Muscle of back (tissue), 13 donors: ENCODE measurements around the gene COLGALT1. TPM values are rescaled to one million over a fixed set of nuclear protein-coding genes. Genes with fewer than 3 reads are reported as not detected.
"Not testable (repeated sequence)": the region's sequence is repeated elsewhere in the genome, so short reads cannot be mapped to it uniquely, and the experiment has no call there.

Experiments used
- DNase-seq, 3 donors: peaks; one replicate each; pipeline versions ENCODE4 v3.0.0 to v3.0.0-alpha.2; 2013
- long read RNA-seq, 9 donors: transcript quantifications; one replicate each; lab custom pipeline, GENCODE V29; 2026
- polyA plus RNA-seq, 10 donors: library from polyadenylated mRNA; unstranded; fragments of 120-200 nt; gene quantifications; one replicate each; pipeline ENCODE4 v1.2.1, GENCODE V29; 2013; ENCODE audit not compliant: insufficient read length in 10 of 10

The COLGALT1 gene
- 10 to 100 TPM; 62.1 to 87.0 (median 68.6) TPM for polyA plus RNA-seq
- long read RNA-seq, donor 1, transcript COLGALT1-201 (12 exons, 3,704 nt), result major isoform, 6 of 9 reads
- long read RNA-seq, donor 1, partial matches to known transcripts, result 0 of 9 reads
- long read RNA-seq, donor 1, other reads (novel, unspliced or antisense), result 0 of 9 reads
- long read RNA-seq, donor 2, transcript COLGALT1-201 (12 exons, 3,704 nt), result major isoform, 7 of 10 reads
- long read RNA-seq, donor 2, partial matches to known transcripts, result 0 of 10 reads
- long read RNA-seq, donor 2, other reads (novel, unspliced or antisense), result 0 of 10 reads
- long read RNA-seq, donor 3, result 0 reads
- long read RNA-seq, donor 4, transcript COLGALT1-201 (12 exons, 3,704 nt), result major isoform, 6 of 7 reads
- long read RNA-seq, donor 4, partial matches to known transcripts, result 0 of 7 reads
- long read RNA-seq, donor 4, other reads (novel, unspliced or antisense), result 0 of 7 reads
- long read RNA-seq, donor 5, transcript COLGALT1-202 (2 exons, 2,941 nt), result minor isoform, 8 of 17 reads
- long read RNA-seq, donor 5, transcript COLGALT1-201 (12 exons, 3,704 nt), result major isoform, 9 of 17 reads
- long read RNA-seq, donor 5, partial matches to known transcripts, result 0 of 17 reads
- long read RNA-seq, donor 5, other reads (novel, unspliced or antisense), result 0 of 17 reads
- long read RNA-seq, donor 6, transcript COLGALT1-201 (12 exons, 3,704 nt), result major isoform, 12 of 14 reads
- long read RNA-seq, donor 6, partial matches to known transcripts, result 0 of 14 reads
- long read RNA-seq, donor 6, other reads (novel, unspliced or antisense), result 0 of 14 reads
- long read RNA-seq, donor 7, transcript COLGALT1-201 (12 exons, 3,704 nt), result major isoform, 10 of 12 reads
- long read RNA-seq, donor 7, partial matches to known transcripts, result 0 of 12 reads
- long read RNA-seq, donor 7, other reads (novel, unspliced or antisense), result 0 of 12 reads
- long read RNA-seq, donor 8, transcript COLGALT1-201 (12 exons, 3,704 nt), result major isoform, 12 of 13 reads
- long read RNA-seq, donor 8, partial matches to known transcripts, result 0 of 13 reads
- long read RNA-seq, donor 8, other reads (novel, unspliced or antisense), result 0 of 13 reads
- long read RNA-seq, donor 9, partial matches to known transcripts, result 0 of 3 reads
- long read RNA-seq, donor 9, other reads (novel, unspliced or antisense), result 0 of 3 reads

DNA sequence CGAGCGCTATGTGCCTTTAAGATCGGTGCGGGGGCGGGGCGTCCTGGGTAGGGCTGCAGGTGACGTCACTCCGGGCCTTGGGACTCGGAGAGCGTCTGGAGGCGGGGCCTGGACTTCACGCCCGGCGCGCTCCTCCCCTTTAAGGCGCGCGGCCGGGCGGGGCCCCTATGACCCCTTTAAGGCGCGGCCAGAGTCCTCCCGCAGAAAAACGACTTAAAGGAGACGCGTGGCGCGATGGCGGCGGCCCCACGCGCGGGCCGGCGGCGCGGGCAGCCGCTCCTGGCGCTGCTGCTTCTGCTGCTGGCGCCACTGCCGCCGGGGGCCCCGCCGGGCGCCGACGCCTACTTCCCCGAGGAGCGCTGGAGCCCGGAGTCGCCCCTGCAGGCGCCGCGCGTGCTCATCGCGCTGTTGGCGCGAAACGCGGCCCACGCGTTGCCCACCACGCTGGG, at the start of gene COLGALT1:
Gene COLGALT1, plus strand, starts transcription at position 170 of the 449 bp plus-strand sequence. Its CDS starts 65 bp downstream, at position 235.
- DNase-seq, result peak; percentile 96 to 98 (median 98)

DNA sequence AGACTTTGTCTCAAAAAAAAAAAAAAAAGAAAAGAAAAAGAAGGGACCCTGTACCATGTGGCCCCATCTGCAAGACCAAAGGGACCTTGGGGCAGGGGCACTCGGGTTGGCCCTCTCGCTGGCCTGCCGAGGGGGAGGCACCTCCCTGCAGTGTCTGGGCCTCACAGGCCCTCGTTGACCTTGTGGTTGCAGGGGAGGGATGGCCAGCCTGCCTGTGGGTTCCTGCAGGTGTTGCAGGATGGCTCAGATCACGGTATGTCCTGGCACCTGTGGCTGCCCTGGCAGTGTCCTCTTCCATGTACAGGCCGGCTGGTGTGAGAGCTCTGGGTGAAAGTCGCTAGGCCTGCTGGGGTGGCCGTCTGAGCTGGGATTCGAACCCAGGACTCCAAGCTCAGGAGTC, 48.7 kb upstream of the COLGALT1 start:
- no peak for DNase-seq

DNA sequence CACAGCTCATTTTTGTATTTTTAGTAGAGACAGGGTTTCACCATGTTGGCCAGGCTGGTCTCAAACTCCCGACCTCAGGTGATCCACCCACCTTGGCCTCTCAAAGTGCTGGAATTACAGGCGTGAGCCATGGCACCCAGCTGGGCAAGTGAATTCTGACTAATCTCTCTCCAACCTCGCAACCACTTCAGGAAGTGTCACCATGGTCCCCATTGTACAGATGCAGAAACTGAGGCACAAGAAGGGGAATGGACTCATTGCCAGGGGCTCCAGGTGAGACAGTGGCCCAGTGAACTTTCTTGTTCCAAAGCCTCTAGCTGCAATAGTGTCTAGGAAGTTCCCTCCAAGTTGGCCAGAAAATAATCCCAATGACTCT, 46.9 kb upstream of the COLGALT1 start:
- not testable (repeated sequence) for DNase-seq

DNA sequence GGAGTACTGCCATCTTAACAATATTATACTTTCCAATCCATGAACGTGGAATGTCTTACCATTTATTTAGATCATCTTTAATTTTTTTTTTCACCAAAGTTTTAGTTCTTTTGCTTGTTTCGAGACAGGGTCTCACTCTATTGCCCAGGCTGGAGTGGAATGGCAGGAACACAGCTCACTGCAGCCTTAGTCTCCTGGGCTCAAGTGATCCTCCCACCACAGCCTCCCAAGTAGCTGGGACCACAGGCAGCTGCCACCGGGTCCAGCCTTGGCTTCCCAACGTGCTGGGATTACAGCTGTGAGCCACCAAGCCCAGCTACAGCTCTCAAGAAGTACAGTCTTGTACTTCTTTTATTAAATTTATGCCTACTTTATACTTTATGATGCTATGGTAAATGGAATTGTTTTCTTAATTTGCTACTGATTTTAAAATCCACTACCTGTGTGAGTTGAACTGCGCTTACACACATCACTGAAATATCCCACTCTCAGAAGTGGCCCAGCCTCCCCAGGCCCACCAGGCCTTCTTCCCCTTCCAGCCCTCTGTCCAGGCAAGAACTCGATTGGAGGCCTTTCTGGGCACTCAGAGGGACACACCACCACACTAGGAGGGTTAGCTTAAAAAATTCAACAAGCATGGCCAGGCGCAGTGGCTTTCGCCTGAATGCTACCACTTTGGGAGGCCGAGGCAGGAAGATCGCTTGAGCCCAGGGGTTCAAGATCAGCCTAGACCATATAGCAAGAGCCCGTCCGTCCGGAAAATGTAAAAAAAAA, 45.0 kb upstream of the COLGALT1 start:
- peak in 1 of 3 donors; percentile 53 for DNase-seq

DNA sequence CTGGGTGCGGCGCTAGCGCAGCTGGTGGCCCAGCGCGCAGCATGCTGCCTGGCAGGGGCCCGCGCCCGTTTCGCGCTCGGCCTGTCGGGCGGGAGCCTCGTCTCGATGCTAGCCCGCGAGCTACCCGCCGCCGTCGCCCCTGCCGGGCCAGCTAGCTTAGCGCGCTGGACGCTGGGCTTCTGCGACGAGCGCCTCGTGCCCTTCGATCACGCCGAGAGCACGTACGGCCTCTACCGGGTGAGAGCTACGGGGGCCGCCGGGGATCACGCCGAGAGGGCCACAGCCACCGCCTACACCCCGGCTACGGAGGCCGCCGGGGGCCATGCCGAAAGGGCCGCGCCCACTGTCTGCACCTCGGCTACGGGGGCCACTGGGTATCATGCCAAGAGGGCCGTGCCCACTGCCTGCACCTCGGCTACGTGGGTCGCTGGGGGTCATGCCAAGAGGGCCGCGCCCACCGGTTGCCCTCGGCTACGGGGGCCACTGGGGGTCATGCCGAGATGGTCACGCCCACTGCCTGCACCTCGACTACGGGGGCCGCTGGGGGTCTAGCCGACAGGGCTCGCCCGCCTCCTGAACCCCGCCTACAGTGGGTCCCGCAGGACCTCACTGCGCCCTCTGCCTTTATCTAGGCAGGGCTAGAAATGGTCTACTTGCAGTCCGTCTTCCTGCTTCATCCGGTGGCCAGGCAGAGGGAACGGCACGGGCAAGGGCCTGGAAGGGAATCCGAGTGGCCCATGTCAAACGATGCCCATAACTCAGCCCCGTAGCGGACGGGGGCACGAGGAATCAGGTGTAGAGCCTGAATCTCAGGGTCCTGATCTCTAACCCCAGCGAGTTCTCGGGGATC, 43.5 kb upstream of the COLGALT1 start:
- DNase-seq, result peak; percentile 82 to 96 (median 87)

DNA sequence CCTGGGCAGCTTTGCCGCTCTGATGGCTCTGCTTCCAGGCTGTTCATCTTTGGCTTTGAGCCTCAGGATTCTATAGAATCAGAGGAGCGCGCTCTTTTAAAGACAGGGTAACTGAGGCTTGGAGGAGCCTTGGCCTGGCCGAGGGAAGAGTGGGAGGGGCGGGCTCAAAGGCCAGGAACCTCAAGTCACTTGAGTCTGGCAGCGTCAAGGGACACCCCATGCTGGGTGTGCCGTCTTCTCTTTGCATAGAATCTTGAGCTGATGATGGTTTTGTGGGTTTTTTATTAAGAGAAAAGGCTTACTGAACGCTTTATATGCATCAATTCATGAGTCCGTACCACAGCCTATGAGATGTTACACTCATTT, 42.9 kb upstream of the COLGALT1 start:
- DNase-seq, result no peak

DNA sequence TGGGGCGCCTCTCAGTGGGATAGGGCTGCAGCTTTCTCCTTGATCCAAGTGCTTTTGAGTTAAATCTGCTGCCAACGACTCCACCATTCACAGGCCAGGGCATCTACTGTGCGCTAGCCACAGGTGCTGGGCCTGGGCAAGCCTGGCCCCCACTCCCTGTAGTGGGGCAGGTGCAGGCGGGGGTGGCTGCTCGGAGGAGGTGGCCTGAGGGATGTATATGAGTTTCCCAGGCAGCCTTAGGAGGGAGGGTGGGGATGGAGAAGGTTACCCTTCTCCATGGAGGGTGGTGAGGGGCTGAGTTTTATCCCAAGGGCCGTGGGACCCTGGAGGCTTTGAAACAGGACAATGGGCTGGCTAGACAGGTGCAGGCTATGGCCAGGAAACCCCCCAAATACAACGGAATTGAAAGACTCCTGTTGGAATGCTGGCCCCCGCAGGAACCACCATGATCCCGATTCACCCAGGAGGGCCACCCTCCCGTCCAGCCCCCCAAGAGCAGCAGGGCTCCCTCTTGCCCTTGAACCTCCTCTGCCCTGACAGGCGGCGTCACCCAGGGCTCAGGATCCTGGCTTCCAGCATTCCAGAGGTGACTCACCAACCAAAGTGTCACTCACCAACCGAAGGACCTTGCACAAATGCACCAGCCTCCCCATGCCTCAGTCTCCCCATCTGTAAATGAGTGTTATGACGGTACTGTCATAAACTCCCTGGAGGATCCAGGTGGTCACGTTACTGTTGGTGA, 39.9 kb upstream of the COLGALT1 start:
- no peak for DNase-seq

DNA sequence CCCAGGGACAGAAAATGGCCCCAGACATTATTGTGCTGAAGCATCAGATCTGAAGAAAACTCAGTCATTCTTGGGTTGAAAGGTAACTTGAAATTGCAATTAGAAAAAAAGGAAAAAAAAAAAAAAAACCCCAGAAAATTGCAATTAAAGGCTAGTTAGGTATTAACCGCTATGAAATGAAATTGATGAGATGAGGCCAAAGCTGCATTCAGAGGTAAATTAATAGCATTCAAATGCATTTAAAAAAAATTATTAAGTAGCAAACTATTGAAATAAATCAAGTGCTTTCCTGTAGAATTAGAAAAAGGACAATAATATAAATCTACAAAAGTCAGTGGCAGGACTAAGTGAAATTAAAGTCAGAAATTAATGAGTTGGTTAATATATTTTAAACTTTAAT, 37.6 kb upstream of the COLGALT1 start:
- DNase-seq, result no peak

DNA sequence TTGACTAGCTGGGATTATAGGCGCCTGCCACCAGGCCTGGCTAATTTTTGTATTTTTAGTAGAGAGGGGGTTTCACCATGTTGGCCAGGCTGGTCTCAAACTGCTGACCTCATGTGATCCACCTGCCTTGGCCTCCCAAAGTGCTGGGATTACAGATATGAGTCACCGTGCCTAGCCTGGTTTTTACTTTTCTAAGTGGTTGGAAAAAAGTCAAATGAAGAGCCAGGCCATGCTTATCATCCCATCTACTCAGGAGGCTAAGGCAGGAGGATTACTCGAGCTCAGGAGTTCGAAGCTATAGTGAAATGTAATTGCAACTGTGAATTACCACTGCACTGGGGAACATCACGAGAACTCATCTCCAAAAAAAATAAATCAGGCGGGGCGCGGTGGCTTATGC, 36.8 kb upstream of the COLGALT1 start:
- DNase-seq, result not testable (repeated sequence)

DNA sequence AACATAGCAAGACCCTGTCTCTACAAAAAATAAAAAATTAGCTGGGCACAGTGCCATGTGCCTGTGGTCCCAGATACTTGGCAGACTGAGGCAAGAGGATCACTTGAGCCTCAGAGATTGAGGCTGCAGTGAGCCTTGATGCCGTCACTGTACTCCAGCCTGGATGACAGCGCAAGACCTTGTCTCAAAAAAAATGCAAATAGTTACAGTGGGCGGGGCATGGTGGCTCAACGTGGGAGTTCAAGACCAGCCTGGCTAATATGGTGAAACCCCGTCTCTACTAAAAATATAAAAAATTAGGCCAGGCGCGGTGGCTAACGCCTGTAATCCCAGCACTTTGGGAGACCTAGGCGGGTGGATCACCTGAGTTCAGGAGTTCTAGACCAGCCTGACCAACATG, 35.5 kb upstream of the COLGALT1 start:
- no peak for DNase-seq

DNA sequence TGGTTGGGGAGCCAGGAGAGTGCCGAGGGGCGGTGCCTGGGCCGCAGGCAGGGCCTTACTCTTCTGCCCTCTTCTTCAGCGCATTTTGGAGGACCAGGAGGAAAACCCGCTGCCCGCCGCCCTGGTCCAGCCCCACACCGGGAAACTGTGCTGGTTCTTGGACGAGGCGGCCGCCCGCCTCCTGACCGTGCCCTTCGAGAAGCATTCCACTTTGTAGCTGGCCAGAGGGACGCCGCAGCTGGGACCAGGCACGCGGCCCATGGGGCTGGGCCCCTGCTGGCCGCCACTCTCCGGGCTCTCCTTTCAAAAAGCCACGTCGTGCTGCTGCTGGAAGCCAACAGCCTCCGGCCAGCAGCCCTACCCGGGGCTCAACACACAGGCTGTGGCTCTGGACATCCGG, 34.6 kb upstream of the COLGALT1 start:
- no peak for DNase-seq

DNA sequence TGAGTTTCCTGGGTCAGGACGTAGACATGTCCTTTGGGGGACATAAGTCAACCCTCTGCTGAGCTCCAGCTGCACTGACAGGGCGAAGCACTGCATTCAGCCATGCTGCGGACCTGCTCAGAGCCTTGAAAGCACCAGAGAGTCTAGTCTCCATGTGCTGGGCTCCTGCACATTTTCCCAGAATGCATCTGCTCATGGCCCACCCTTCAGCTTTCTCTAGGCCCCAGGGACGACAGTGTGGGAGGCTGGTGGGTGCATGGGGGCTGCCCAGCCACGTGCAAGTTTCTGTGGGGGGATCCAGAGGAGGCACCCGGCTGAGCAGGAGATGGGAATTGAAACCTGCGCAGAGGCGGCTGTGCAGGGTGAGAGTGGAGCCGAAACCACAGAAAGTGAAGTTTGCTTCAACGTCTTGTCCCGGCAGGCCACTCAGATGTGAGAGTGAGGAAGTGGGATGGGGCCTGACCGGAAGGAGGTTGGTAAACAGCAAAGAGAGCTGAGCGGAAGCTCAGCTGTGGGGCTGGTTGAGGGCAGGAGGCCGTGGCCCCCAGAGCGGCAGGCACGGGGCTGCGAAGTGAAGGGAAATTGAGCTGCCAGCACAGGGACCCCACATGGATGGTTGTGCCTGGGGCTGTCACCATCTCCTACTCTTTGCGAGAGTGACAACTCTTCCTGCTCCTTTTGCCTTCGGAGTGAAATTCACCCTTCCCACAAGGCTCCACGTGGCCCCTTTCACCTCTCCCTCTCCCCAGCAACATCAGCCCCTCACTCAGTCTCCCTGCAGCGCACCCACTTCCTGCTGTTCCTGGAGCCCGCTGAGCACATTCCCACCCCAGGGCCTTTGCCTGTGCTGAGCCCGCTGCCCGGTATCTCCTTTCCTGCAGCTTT, 32.2 kb upstream of the COLGALT1 start:
- DNase-seq, result peak in 1 of 3 donors; percentile 63

DNA sequence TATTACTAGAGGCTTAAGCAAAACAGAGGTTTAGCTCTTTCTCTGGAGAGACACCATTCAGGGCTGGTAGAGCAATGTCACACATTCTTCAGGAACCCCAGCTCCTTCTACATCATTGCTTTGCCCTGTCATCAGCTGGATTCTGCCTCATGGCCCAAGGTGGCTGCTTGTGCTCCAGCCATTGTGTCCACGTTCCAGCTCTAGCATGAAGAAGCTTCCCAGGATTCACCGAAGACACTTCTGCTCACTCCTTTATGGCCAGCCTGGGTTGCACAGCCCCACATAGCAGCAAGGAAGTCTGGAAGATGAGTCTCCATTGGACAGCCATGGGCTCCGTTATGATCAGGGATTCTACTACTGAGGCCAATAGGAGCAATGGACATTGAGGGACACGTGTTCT, 30.8 kb upstream of the COLGALT1 start:
- no peak for DNase-seq

DNA sequence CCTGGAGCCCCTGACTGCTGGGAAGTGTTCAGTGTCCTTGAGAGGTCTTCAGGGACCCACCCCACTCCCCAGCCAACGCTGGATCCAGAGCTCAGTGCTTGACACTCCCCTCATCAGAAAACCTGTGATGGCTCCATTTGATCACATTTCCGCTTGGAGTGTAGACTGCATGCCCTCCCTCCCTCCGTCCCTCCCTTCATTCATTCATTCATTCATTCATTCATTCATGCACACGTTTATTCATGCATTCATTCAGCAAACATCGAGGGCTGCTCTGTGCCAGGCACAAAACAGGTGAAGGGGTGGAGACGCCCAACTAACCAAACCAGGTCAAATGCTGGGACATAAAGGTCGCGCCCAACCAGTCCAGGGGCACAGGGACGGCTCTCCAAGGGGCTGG, 30.3 kb upstream of the COLGALT1 start:
- no peak for DNase-seq

DNA sequence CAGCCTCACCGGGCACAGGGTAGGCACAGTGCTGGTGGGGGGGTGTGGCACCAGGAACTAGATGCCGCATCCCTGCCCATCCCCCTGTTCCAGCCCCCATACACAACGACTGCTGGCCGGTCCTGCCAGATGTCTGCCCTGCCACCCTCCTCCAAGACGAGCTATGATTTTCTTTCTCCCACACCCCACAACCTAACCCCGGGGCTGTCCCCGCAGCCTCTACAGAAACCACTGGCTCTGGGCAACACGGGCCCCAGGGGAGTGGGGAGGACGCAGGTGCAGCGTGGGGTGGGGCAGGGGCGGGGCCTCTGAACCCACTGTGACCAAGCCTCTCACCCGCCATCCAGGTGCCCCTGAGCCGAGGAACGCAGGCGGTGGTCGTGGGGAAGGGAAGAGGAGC, 28.5 kb upstream of the COLGALT1 start:
- DNase-seq, result no peak

DNA sequence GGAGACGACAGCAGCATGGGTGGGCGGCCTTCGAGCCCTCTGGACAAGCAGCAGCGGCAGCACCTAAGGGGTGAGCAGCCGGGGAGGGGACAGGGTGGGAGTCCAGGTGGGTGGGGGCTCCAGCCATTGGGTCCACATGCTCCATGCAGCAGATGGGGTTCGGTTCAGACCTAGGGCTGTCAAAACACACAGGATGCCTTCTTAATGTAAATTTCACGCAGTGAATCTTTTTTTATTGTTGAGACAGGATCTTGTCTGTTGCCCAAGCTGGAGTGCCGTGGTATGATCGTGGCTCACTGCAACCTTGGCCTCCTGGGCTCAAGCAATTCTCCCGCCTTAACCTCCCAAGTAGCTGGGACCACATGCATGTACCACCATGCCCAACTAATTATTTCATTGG, 28.1 kb upstream of the COLGALT1 start:
- no peak for DNase-seq

DNA sequence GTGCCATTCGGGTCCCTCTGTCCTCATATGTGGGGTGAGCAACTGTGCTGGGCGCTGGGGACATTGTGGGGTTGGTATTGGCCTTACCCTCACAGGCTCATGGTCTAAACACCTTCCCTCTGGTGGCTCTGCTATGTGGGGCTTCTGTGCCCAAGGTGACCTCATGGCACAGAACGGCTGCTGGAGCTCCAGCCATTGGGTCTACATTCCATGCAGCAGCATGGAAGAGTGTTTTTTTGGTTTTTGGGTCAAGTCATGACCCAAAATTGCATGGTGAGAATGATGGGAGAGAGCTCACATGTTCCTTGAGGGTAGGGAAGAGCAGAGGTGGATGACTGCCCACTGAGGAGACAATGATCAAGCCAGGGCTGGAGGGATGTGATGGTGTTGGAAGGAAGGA, 26.8 kb upstream of the COLGALT1 start:
- no peak for DNase-seq
